ENCODE data around the gene ACOX3. TPM values are rescaled to one million over a fixed set of nuclear protein-coding genes. Genes with fewer than 3 reads are reported as not detected.

The ACOX3 gene
- total and polyA plus RNA-seq, 2 of the 8 experiments (the other 6 are each of a cell fraction or from before 2014, with no cell fraction given), result 2.5 to 9.9 TPM

DNA sequence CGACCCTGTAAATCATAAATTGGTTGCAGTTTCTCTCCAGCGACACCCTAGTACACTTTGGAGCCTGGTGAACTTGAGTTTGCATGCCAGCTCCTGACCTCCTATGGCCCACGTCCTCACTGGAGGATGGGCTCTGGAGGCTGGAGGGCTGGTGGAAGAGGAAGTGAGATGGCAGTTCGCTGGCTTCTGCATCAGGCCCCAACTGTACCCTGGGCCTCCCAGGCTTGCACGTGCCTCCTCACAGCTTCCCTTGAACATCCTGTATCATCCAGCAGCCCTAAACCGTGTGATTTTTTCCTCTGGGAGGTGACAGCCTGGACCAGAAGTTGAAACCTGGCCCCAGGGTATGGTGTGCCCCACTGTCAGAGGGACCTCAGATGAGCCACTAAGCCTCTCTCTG, 92.5 kb downstream of the ACOX3 start:
- Histone ChIP-seq H2BK15ac (ENCODE audit: low read length) (no peak overlapping the region), H3K14ac (ENCODE audit: insufficient read length) (no peak overlapping the region), H4K8ac (ENCODE audit: extremely low read depth, insufficient read depth, low read length) (no peak overlapping the region), H3K4me3 (ENCODE audit: extremely low read depth in 1 of 4, insufficient read depth in 2 of 4, low read depth in 3 of 4, low read length in 4 of 4) (no peak overlapping the region), H3K4ac (replicated peaks; ENCODE audit: insufficient read length, low read depth, low read length) (no peak overlapping the region), H3K79me2 (ENCODE audit: control insufficient read depth in 1 of 2, insufficient read depth in 2 of 2, low read length in 2 of 2) (no peaks in the 10 kb centered on the region), H3K9me3 (ENCODE audit: insufficient read depth in 2 of 2, low read depth in 1 of 2, low read length in 1 of 2) (no peaks in the 10 kb centered on the region), H3K23ac (ENCODE audit: insufficient read length) (no peak overlapping the region), H2AFZ (ENCODE audit: low read length) (no peak overlapping the region), H2AK5ac (ENCODE audit: low read depth, low read length) (no peak overlapping the region), H3K4me1 (replicated peaks in 1 of 4; ENCODE audit: control insufficient read depth in 3 of 4, insufficient read depth in 4 of 4, low read length in 3 of 4) (peaks cover 0 to 12% (median 6%) of the 10 kb centered on the region in 4 experiments; a peak in 6 of 7 replicates), H3K36me3 (ENCODE audit: control insufficient read depth in 2 of 4, insufficient read depth in 4 of 4, low read length in 3 of 4) (no peaks in the 10 kb centered on the region), H4K5ac (ENCODE audit: insufficient read length, low read depth, low read length) (no peak overlapping the region), H4K20me1 (replicated peaks in 1 of 2; ENCODE audit: control insufficient read depth in 1 of 2, insufficient read depth in 2 of 2, low read length in 2 of 2) (no peaks in the 10 kb centered on the region), H3K9ac (replicated peaks in 1 of 4; ENCODE audit: extremely low read depth in 1 of 4, low read depth in 3 of 4, low read length in 3 of 4) (no peak overlapping the region), H3K4me2 (ENCODE audit: insufficient read depth in 1 of 2, low read depth in 2 of 2, low read length in 2 of 2) (no peak overlapping the region), H3K27me3 (replicated peaks in 1 of 4; ENCODE audit: control insufficient read depth in 3 of 4, extremely low read depth in 1 of 4, insufficient read depth in 3 of 4, low read length in 3 of 4) (no peaks in the 10 kb centered on the region), H3K79me1 (ENCODE audit: low read depth, low read length) (no peaks in the 10 kb centered on the region), H2BK20ac (ENCODE audit: low read length) (no peak overlapping the region), H2BK120ac (replicated peaks; ENCODE audit: low read depth, low read length) (no peak overlapping the region), H3K27ac (ENCODE audit: low read depth, low read length) (no peak overlapping the region), H4K91ac (replicated peaks; ENCODE audit: insufficient read length, low read length) (no peak overlapping the region), H2BK12ac (ENCODE audit: low read depth, low read length) (no peak overlapping the region; the same call in 1 of the 2 replicates), H3K56ac (replicated peaks; ENCODE audit: insufficient read length, low read depth, low read length) (no peak overlapping the region), H2BK5ac (ENCODE audit: low read depth, low read length) (no peak overlapping the region), H3K23me2 (ENCODE audit: low read depth, low read length) (peaks cover 1% of the 10 kb centered on the region; the same call in 1 of the 2 replicates), H3K18ac (ENCODE audit: extremely low read depth, low read length) (no peak overlapping the region)
- POLR2A ChIA-PET (ENCODE audit: partially characterized antibody), result interaction anchor here (1.0 kb wide), 1 partner anchor 19 kb away, joined by 3 read pairs; no protein-coding TSS in a partner anchor
- TF ChIP-seq CHD1 (IDR thresholded peaks at IDR 0.05; ENCODE audit: low read depth, low read length) (no peak), JUN (IDR thresholded peaks at IDR 0.05; ENCODE audit: low read depth, low read length) (no peak), CBX5 (IDR thresholded peaks at IDR 0.05; ENCODE audit: low read depth, low read length) (no peak), PHF8 (conservative IDR thresholded peaks at IDR 0.05; ENCODE audit: low read depth, low read length) (no peak), EGR1 (IDR thresholded peaks at IDR 0.05; ENCODE audit: borderline replicate concordance, low read depth, low read length) (no peak), TEAD4 (IDR thresholded peaks at IDR 0.05; ENCODE audit: low read depth, low read length) (no peak), SIRT6 (IDR thresholded peaks at IDR 0.05; ENCODE audit: low read length) (no peak), SIX5 (IDR thresholded peaks at IDR 0.05; ENCODE audit: low read depth, low read length) (no peak), SIN3A (conservative IDR thresholded peaks at IDR 0.05 in 1 of 2, IDR thresholded peaks at IDR 0.05 in 1 of 2; ENCODE audit: low read depth in 1 of 2, low read length in 2 of 2) (no peak)
- WGBS, 2 experiments (ENCODE audit: extremely low coverage in 1 of 2, insufficient coverage in 1 of 2, insufficient read length in 1 of 2, insufficient replicate concordance in 2 of 2, low coverage in 1 of 2, low lambda C conversion rate in 2 of 2, missing lambda C conversion rate in 1 of 2), result 82% methylated on average over 6 of the region's 6 CpGs; no CpG with 5 or more reads in 1 of the 2 experiments
- CTCF ChIA-PET (ENCODE audit: partially characterized antibody), result interaction anchor here (0.8 to 1.6 kb wide), 4 partner anchors 28 to 106 kb away, joined by 3 to 4 read pairs (median 4); no protein-coding TSS in a partner anchor
- DNase-seq (ENCODE audit: low read depth in 1 of 2, low spot score in 2 of 2), result no peak
- no peak for FAIRE-seq
